ENCODE data around the gene PDSS2.
"Not testable (repeated sequence)": the region's sequence is repeated elsewhere in the genome, so short reads cannot be mapped to it uniquely, and the experiment has no call there.

The PDSS2 gene

DNA sequence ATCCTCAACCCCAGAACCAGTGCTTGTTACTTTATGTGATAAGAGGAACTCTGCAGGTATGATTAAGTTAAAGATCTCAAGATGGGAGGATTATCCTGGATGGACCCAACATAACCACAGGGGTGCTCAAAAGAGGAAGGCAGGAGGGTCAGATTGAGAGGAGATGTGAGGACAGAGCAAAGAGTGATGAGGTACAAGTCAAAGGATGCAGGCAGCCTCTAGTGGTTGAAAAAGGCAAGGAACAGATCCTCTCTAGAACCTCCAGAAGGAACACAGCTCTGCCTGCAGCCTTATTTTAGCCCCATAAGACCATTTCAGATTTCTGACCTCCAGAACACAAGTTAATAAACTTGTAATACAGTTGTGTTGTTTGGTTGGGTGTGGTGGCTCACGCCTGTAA lies 41.2 kb downstream of the PDSS2 start:
- DNase-seq (ENCODE audit: low read depth in 2 of 2), result no peak

DNA sequence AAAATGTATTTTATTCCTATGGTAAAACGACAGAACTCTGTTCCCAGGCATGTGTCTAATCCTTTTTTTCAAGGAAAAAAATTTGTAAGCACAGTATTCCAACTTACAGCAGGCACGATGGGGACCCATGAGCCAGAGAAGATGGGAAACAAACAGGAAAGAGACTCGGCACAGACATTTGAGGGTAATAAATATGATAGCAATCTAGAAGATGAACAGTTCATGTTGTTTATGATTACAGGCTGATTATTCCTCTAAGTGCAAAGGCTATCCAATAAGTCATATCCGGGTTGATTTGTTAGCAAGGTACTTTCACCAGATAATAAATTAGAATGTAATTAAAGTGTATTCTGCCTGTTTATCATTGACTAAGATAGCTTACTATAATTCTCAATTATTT lies 43.2 kb downstream of the PDSS2 start:
- DNase-seq (ENCODE audit: low read depth in 2 of 2), result no peak

DNA sequence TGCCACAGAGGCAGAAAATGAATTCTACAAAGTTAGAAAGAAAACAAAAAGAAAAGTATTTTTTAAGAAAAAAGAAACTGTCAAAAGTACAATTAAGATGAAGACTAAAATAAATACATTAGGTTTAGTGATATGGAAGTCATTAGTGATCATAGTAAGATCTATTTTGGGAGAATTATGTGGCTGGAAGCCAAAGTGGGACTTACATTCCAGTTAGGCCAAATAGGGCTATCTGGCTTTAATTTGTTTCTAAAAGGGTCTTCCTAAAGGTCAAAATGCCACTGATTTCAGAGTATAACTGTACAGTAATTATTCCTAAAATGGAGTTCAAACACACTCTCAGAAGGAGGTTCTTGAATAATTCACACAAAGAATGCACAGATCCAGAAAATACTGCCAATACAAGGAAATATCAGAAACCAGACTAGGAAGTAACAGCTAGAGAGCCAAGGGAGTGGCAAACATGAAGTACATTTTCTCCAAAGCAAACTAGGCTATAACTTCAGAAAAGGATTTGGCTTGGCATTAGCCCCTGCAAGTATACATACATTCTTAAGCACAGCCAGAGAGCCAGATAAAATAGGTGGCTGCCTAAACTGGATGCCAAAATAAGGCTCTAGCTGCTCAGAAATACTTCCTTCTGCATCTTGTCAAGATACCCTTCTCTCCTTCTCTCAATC lies 45.3 kb downstream of the PDSS2 start:
- no peak for DNase-seq (ENCODE audit: low read depth in 2 of 2)

DNA sequence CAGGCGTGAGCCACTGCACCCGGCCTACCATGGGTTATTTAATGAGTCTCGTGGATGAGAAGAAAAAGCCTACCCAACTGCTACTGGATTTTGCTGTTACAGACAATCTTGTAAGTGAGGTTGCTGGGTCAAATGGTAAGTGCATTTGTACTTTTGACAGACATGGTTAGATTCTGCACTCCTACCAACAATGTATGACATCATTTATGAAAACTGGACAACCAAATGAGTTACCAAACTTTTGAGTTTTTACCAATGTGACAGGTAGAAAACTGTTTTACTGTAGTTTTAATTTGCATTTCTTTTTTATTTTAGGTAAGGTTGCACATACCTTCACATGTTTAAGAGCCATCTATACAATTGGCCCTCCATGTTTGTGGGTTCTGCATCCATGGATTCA lies 48.2 kb downstream of the PDSS2 start:
- no peak for DNase-seq (ENCODE audit: low read depth in 2 of 2)

DNA sequence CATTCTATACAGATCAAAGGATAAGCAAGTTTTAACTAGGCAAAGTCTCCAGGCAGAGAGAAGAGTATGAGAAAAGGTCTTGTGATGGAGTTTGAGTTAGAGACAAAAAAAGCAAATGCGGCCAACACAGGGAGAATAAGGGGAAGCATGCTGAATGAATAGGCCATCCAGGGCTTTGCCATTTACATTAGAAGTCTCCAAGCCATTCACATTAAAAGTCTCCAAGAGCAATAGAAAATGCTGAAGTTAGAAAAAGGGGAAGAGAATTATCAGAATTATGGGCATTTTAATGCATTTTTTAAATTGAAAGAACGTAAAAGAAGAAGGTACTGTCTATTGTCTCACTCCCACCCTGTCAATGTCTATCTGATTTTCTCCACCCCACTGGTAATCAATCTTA lies 49.4 kb downstream of the PDSS2 start:
- DNase-seq (ENCODE audit: low read depth in 2 of 2), result no peak

DNA sequence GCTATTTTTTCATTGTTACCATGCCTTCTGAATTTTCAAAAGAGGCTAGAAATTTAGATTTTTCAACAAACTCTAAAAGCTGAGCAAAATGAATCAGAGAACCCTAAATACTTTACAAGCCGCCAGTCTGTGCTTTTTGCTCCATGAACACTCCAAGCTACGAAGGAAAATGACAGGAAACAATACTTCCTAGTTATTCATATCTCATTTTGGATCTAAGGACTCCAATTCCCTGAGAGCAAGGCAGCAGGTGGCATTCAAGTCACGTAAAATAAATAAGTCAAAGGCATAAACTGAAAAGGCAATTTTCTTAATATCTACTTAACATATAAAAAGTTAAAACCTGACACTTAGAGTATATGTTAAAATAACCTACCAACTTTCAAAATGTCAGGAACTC lies 50.6 kb downstream of the PDSS2 start:
- no peak for DNase-seq (ENCODE audit: low read depth in 2 of 2)

DNA sequence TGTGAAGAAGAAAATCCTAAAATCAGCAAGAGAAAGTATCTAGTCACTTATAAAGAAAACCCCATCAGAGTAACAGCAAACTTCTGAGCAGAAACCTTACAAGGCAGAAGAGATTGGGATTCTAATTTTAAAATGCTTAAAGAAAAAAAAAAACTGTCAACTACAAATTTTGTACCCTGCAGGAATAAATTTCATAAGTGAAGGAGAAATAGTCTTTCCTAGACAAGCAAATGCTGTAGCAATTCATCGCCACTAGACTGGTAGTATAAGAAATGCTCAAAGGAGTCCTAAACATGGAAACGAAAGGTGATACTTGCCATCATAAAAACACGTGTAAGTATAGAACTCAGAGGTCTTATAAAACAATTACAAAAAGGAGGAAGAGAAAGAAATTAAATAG lies 54.4 kb downstream of the PDSS2 start:
- no peak for DNase-seq (ENCODE audit: low read depth in 2 of 2)

DNA sequence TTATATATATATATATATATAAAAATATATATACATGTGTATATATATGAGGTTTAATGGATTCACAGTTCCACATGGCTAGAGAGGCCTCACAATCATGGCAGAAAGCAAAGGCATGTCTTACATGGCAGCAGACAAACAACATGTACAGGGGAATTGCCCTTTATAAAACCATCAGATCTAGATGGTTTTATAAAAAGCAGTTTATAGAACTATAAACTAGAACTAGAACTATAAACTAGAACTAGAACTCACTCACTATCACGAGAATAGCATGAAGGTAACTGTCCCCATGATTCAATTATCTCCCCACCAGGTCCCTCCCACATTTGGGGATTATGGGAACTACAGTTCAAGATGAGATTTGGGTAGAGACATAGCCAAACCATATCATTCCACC lies 56.8 kb downstream of the PDSS2 start:
- no peak for DNase-seq (ENCODE audit: low read depth in 2 of 2)

DNA sequence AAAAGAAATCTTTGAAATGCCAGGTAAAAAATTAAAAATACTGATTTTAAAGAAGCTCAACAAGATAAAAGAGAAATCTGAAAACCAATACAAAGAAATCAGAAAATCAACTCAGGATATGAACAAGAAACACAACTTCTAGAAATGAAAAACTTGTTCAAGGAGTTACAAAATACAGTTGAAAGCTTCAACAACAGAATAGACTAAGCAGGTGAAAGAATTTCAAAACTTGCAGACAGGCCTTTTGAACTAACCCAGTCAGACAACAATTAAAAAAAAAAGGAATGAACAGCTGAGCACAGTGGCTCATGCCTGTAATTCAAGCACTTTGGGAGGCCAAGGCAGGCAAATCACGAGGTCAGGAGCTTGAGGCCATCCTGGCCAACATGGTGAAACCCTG lies 57.8 kb downstream of the PDSS2 start:
- no peak for DNase-seq (ENCODE audit: low read depth in 2 of 2)

DNA sequence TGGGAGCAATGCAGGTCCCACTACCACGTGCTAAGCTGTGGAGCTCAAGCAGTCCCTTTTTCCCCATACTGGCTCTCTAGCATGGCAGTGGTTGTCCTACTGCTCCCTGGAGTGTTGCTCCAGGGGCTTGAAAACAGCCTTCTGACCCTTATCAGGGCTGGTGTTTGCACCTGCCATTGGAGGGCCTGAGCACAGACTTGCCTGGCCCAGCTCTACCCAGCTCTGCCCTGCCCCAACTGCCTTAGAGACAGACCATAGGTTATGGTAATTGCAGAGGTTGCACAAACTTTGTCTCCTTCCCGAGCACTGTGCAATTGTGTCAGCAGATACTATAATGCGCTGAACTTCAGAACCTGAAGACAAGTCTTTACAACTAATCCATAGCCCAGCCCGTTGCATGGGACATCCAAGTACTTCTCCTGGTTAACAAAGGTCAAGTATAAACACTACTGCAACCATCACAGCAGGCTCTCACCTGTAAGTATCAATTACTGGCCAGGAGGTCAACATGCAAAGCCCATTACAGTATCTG lies 58.7 kb downstream of the PDSS2 start:
- no peak for DNase-seq (ENCODE audit: low read depth in 2 of 2)

DNA sequence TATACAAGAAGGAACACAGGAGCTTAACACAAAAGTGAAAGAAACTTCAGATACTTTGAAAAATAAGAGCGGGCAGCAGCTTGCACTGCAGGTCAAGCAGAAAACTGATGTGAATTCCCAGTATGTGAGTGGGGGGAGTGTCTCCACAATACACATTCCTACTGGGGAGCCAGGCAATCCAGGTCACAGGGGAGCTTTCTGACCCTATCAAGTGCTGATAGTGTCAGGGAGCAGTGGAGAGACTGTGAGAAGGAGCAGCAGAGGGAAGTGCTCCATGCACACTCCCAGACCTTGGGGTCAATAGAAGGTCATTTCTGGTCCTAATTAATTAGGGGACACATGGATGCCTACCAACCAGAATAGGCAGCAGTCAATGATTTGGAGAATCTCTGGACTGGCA lies 59.4 kb downstream of the PDSS2 start:
- DNase-seq (ENCODE audit: low read depth in 2 of 2), result no peak

DNA sequence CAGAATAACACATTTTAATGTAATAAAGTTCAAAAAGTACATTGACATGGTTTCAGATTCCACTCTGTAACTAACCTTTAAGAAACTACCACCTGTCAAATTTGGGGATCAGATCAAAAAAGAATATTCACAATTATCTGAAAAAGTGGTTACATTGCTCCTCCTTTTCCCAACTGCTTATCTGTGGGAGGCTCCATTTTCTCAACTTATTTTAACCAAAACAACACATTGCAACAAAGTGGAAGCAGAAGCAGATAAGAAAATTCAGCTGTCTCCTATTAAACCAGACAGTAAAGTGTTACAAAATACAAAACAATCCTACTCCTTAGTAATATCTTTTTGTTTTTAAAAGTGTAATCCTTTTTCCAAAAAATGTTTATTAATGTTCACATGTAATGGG lies 61.4 kb downstream of the PDSS2 start:
- no peak for DNase-seq (ENCODE audit: low read depth in 2 of 2)

DNA sequence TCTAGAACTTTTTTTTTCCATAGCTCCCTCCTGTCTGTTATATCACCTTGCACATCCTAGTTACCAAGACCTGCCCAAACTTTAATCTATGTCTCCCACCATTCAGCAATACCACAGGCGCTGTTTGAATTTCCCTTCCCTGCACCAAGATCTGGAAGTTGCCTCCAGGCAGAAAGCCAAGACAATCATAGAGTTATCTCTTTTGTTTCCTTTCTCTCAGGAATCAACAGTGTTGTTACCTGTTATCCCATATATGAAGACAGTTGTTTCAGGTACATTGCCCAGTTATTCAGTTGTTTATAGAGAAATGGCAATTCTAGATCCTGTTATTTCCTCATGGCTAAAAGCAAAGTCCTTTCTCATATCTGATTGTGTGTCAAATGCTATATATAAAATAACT lies 63.2 kb downstream of the PDSS2 start:
- no peak for DNase-seq (ENCODE audit: low read depth in 2 of 2)

DNA sequence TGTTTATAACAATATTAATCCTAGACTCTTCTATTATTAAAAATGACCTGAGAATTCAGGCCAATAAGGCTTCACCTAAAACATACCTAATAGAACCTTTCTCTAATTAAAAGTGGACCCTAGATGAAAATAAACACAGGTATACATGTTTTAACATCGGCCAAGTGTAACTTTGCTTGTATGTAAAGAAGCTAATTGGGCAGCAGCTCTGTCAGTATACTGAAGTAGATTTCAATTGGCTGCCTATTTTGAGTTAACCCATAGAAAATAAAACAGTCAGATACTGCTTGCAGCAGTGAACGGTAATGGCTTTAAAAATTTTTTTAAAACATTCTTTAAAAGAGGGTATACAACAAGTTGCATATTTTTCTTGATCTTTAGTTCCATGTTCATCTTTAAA lies 67.3 kb downstream of the PDSS2 start:
- DNase-seq (ENCODE audit: low read depth in 2 of 2), result no peak

DNA sequence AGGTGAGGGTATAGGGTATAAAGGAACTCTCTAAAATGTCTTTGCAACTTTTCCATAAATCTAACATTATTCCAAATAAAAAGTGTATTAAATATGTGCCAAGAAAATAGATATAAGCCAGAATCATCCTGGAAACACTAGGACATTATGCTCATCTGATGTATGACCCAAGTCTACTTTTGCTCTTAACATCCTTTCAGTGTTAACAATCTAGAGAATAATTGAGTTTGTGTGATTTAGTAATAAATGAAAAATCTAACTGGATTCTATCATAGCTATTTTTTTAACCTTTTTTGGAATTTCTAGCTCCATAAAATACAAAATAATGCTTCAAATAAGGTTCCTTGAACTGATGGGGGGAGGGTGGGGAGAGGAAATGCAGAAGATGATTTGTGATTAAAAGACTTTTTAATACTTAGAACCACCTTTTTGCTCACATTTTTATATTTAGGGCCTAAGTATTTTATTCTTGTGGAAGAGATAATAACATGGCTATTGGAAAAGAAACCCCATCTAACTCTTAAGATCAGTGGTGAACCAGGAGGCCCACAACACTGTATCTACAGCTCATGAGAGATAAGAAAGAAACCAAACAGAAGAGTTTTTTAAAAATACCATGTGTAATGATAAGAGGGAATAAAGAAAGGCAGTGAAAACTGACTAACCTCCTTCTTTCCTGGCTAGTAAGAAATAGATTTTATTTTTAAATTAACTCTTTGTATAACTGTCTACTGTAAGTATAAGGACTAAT lies 68.5 kb downstream of the PDSS2 start:
- DNase-seq (ENCODE audit: low read depth in 2 of 2), result no peak

DNA sequence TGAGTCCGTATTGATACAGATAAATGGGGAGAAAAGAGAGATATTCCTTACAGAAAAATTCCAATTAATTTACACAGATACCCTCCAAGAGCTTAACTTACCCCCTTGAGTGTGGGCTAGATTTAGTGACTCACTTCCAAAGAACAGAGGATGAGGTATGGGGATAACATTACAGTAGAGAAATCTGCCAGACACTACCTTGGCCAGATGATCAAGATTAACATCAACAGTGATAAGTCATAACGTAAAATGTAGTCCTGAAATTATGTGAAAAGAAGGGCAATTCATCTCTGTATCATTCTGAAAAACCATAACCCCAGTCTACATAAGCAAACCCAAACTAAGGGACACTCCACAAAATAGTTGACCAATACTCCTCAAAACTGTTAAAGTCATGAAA lies 69.3 kb downstream of the PDSS2 start:
- DNase-seq (ENCODE audit: low read depth in 2 of 2), result no peak

DNA sequence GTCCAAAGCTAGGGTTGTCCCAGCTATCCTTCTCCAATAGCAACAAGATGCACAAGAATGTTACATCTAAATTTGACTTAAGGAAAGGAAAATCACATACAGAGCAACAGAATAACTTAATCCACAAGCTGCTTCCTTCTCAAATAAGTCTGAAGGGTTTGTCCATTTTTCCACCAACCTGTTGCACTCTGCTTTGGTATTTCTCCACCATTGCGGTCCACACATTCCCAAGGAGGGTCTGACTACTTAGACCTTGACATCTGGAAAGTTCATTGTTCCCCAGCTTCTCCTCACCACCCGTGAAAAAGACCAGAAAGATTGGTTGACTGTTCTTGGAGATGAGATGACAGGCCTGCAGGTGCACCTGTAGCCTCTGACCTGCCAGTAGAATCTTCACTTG lies 72.5 kb downstream of the PDSS2 start:
- DNase-seq (ENCODE audit: low read depth in 2 of 2), result no peak

DNA sequence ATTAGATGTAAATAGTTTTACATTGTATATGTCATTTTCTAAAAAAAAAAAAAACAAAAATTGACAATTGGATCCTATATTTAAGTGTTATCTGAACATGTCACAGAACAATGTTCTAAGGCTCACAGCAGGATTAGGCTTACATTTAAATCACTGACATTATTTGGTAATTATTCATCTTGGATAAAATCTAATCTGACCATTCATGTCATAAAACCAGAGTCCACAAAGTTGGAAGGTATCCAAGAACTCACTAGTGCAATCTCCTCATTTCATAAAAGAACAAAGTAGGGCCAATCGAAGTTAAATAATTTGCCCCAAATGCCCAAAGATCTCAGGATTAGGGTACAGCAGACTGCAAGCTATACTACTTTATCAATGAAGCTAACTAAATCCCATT lies 73.0 kb downstream of the PDSS2 start:
- DNase-seq (ENCODE audit: low read depth in 2 of 2), result no peak

DNA sequence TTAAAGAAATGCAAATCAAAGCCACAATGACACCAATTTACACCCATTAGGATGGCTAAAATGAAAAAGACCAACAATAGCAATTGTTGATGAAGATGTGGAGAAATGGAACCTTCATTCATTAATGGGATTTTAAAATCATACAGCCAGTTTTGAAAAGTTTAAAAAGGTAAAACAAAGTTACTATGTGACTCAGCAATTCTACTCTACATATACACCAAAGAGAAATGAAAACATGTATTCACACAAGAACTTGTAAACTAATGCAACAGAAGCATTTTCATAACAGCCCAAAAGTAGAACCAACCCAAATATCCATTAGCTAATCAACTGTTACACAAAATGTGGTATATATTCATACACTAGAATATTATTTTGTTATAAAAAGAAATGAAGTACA lies 75.7 kb downstream of the PDSS2 start:
- DNase-seq (ENCODE audit: low read depth in 2 of 2), result no peak

DNA sequence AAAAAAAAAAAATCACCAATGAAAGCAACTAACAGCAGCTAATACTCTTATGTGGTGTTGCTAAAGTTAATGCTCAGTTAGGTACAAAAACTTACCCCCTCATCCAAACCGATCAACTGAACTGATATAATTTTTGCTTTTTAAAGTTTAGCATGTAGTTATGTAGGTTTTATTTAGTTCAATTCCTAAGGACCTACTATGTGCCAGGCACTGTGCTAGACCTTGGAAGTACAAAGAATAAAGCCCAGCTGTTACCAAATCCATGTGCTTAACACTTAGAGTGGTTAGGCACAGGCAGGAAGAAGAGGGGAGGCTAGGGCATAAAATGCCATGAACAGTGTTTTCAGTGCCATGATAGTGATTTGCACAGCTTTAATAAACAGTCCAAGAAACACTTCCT lies 85.1 kb downstream of the PDSS2 start:
- DNase-seq (ENCODE audit: low read depth in 2 of 2), result no peak

DNA sequence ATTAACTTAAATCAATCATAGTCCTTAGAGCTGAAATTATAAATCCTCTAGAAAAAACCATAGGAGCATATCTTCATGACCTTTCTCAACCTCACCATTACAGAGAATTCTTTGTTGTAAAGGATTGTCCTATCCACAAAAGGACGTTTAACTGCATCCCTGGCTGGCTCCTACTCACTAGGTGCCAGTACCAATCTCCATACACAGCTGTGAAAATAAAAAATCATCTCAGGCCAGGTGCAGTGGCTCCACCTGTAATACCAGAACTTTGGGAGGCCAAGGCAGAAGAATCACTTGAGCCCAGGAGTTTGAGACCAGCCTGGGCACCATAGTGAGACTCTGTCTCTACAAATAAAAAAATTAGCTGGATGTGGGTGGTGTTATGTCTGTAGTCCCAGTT lies 89.9 kb downstream of the PDSS2 start:
- no peak for DNase-seq (ENCODE audit: low read depth in 2 of 2)

DNA sequence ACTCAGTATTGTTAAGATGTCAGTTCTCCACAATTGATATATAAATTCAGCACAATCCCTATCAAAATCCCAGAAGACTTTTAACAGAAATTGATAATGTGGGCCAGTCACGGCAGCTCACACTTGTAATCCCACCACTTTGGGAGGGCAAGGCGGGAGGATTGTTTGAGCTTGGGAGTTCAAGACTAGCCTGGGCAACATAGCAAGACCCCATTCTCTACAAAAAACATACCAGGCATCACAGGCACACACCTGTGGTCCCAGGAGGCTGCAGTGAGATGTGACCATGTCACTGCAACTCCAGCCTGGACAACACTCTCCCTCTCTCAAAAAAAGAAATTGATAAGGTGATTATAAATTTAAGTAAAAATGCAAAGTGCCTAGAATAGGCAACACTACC lies 90.9 kb downstream of the PDSS2 start:
- no peak for DNase-seq (ENCODE audit: low read depth in 2 of 2)

DNA sequence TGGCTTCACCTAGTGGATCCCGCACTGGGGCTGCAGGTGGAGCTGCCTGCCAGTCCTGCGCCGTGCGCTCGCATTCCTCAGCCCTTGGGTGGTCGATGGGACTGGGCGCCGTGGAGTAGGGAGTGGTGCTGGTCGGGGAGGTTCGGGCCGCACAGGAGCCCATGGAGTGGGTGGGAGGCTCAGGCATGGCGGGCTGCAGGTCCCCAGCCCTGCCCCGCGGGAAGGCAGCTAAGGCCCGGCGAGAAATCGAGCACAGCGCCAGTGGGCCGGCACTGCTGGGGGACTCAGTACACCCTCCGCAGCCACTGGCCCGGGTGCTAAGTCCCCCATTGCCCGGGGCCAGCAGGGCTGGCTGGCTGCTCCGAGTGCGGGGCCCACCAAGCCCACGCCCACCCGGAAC lies 95.2 kb downstream of the PDSS2 start:
- DNase-seq (ENCODE audit: low read depth in 2 of 2), result not testable (repeated sequence)

Data from stimulated activated CD8-positive, alpha-beta memory T cell treated with anti-CD3 and anti-CD28 coated beads, Interleukin-2, amount 100 ng/mL, for 1 hour (primary cell).